ENCODE measurements around the gene ALKBH2.
A peak's percentile ranks its signal among the peaks of the same experiment; 100 is the strongest.

Gene ALKBH2

DNA sequence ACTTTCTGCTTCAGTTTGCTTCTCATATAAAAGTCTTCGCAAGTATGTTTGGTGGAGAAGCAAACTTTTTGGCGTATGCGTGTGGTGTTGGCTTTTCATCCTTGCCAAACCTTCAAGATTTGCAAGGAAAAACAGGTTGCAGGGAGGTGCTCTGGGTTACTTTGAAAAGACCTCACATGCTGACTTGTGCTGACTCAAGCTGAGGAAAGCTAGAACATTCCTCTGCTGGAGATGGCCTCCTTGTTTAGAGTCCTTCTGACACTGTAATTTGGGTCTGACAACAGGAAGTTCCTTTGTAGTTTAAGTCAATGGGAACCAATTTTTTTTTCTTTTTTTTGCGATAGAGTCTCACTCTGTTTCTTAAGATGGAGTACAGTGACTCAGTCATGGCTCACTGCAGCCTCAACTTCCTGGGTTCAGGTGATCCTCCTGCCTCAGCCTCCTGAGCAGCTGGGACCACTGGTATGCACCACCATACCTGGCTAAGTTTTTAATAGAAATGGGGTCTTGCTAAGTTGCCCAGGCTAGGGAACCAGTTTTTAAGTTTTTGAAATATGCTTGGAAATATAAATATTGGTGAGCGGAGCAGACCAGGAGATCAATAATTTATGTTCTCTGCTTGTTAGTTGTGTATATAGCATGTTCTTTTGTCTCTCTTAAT is 20.5 kb upstream of the ALKBH2 start:
- no peak for DNase-seq

DNA sequence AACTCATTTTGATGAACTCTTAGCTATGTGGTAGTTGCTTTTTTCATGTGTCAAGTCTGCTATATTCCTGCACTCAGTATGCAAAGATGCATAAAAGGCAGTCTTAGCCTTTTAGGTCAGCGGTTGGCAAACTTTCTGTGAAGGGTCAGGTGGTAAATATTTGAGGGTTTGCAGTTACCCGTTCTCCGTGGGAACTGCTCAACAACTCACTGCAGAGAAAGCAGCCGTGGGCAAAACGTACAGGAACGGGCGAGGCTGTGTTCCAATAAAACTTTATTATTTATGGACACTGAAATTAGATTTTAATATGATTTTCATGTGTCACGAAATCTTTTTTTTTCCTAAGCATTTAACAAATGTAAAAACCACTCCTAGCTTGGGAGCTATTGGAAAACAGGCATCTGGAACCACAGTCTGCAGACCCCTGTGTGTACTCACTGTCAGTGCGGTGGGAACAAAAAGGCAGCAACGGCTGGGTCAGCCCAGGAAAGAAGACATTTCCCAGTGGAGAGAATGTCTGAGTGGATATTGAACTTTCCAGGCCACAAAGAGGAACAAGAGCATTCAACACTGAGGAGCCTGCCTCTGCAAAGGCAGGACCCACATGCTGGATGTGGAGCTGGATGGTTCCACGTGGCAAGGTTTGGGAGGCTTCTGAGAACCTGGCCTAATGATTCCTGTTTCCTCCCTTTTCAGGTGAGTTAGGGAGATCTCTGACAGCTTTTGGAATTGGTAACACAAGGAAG is 19.6 kb upstream of the ALKBH2 start:
- DNase-seq, result peak; percentile 29

- no peak for DNase-seq
Observed at GRCh38 chr12:109110988-109111495, 17.8 kb upstream of the ALKBH2 start.

DNA sequence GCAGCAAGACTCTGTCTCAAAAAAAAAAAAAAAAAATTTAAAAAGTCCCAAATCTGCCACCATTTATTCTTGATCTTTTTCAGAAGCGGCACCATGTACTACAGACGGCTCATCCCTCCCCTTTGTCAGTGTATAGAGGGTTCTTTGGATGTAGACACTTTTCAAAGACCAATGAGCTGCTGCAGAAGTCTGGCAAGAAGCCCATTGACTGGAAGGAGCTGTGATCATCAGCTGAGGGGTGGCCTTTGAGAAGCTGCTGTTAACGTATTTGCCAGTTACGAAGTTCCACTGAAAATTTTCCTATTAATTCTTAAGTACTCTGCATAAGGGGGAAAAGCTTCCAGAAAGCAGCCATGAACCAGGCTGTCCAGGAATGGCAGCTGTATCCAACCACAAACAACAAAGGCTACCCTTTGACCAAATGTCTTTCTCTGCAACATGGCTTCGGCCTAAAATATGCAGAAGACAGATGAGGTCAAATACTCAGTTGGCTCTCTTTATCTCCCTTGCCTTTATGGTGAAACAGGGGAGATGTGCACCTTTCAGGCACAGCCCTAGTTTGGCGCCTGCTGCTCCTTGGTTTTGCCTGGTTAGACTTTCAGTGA is 16.6 kb upstream of the ALKBH2 start:
- no peak for DNase-seq

DNA sequence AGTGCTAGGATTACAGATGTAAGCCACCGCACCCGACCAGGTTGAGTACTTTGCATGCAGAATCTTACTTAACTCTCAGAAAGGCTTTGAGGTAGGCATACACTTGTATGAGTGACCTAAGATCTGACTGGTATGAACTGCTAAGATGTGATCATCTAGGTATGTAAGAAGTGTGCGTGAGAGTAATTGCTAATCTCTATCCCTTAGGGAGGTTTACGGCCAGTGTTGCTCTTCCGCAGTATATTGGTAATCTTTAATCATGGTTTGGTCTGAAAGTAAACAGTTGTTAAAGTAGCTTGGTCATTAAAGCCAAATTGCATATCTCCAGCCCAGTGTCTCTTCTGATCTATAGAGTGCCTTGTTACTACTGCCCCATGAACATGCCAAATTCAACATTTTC is 11.9 kb upstream of the ALKBH2 start:
- no peak for DNase-seq

- no peak for DNase-seq
Observed at GRCh38 chr12:109102491-109102890, 9.2 kb upstream of the ALKBH2 start.

DNA sequence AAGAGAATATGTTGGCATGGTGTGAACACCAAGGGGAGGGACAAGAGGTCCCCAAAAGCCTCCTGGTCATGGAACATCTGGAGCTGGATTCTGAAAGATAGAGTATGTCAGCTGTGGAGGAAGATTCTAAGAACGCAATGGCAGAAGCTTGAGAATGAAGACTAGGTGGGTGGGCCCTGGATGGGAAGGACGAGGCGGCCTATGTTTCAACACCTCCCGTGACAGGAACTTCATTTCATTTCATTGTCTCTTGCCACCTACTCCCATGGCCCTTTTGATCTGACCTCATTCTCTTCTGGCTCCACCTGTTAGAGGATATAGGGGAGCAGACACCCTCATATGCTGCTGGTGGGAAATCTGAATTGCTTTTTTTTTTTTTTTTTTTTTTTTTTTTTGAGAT is 7.5 kb upstream of the ALKBH2 start:
- DNase-seq, result no peak

GRCh38 chr12:109099431-109100020 is 6.3 kb upstream of the ALKBH2 start:
- DNase-seq, result no peak

DNA sequence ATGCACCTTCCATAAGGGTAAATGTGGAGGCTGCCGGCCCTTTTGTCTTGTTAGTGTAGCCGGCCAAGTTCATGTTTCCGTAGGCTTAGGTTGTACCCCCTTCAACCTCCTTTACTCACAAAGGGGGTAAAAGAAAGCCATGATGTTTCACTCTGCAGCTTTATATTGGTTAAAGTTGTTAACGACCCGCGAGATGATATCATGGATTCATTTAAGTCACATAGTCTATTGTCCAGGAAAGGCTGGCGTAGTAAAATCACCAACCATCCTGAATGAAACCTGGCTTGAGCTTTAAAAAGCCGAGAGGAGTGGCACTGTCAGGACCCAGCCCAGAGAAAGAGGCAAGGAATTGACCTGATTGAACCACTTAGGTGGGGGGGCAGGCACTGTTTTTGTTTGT is 5.4 kb upstream of the ALKBH2 start:
- no peak for DNase-seq

GRCh38 chr12:109098183-109098604 is 4.9 kb upstream of the ALKBH2 start:
- DNase-seq, result no peak

- peak; percentile 77 for DNase-seq
Observed at GRCh38 chr12:109097435-109098182, 4.3 kb upstream of the ALKBH2 start, which contains the start of gene UNG. Gene UNG (plus strand): TSS chr12:109097597. CDS start chr12:109097680, 83 bp downstream.

- no peak for DNase-seq
Observed at GRCh38 chr12:109097140-109097434, 3.8 kb upstream of the ALKBH2 start.

- peak; percentile 29 for DNase-seq
Observed at GRCh38 chr12:109092497-109093021, 713 bp downstream of the ALKBH2 start.

- DNase-seq, result no peak
Observed at GRCh38 chr12:109089683-109090082, 3.6 kb downstream of the ALKBH2 start.

DNA sequence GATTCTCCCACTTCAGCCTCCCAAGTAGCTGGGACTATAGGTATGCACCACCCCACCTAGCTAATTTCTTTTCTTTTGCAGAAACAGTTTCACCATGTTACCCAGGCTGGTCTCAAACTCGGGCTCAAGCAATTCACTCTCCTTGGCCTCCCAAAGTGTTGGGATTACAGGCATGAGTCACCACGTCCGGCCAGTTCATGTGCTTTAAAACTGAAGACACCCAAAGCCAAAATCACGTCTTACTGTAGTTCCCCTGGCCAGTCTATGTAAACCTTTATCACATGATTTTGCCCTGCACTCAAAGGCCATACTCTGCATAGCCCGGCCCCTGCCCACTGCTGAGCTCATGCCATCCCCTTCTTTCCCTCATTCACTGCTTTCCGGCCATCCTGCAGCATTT is 4.5 kb downstream of the ALKBH2 start:
- no peak for DNase-seq

- DNase-seq, result no peak
Observed at GRCh38 chr12:109087250-109087649, 6.0 kb downstream of the ALKBH2 start.

GRCh38 chr12:109085590-109085989 is 7.7 kb downstream of the ALKBH2 start:
- no peak for DNase-seq

- no peak for DNase-seq
Observed at GRCh38 chr12:109084425-109084824, 8.8 kb downstream of the ALKBH2 start.

DNA sequence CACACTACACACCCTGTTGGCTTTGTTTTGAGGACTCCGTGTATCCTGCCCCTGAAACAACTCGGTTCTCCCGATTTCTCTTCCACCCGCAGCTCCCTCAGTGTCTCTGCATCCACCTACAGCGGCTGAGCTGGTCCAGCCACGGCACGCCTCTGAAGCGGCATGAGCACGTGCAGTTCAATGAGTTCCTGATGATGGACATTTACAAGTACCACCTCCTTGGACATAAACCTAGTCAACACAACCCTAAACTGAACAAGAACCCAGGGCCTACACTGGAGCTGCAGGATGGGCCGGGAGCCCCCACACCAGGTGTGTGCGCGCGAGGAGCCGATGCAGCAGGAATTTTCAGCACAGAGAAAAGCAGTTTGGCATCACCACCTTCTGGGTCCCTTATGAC is 10.5 kb downstream of the ALKBH2 start:
- DNase-seq, result no peak

GRCh38 chr12:109074866-109075265 is 18.4 kb downstream of the ALKBH2 start:
- no peak for DNase-seq

DNA sequence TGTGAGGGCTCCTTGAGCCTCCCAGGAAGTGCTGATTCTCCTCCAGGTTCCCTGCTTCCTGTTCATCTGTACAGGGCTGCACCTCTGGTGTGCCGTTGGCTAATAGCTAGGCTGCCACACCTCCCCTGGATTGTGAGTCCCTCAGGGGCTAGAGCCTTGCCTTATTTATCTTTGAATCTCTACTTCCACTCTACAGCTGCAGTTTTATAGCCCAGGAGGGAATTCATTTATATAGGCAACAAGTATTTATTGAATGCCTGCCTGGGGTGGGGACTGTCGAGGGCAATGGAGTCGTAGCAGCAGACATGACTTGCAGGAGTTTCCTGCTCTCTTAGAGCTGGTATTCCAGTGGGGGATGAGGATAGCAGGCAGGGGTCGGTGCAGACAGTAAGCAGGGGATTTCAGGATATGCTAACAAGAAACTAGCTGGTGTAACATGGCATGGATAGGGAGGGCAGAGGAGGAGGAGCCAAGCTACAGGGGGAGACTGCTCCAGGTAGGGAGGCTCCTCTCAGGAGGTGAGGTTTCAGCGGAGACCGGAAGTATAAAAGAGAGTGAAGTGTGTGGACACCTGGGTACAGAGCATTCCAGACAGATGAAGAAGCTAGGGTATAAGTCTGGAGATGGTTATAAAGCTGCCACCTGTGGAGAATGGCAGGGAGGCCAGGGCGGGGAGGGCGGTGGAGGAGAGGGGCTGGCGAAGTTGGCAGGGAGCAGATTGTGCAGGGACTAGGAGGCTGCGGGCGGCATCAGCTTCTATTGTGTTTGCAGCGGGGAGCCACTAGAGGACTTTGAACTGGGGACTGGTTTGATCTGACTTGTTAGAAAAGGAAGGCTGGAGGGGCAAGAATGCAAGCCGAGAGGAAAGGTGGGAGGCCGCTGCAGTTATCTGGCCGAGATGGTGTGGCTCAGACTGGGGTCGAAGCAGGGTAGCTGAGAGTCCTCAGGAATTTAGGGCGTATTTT is 23.7 kb downstream of the ALKBH2 start:
- DNase-seq, result no peak

DNA sequence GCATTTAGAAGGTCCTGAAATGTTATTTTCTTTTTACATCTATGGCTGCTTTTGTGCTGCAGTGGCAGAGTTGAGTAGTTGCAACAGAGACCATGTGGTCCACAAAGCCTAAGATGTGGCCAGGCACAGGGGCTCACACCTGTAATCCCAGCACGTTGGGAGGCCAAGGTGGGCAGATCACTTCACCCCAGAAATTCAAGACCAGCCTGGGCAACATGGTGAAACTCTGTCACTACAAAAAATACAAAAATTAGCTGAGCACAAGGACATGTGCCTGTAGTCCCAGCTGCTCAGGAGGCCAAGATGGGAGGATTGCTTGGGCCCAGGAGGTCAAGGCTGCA is 27.4 kb downstream of the ALKBH2 start:
- DNase-seq, result no peak

Data from GF-D8 (cell line).